HepG2 (cell line): ENCODE measurements around the gene GIPC2. TPM values are rescaled to one million over a fixed set of nuclear protein-coding genes. Genes with fewer than 3 reads are reported as not detected.
A peak's percentile ranks its signal among the peaks of the same experiment; 100 is the strongest.

ENCODE experiments used
- AHDC1 ChIP-seq: sonication (generic); formaldehyde crosslinking; IDR thresholded peaks from 2 replicates; pipeline ENCODE4 v1.5.1; 2020; ENCODE audit warnings: mild to moderate bottlenecking, missing genetic modification reagents, borderline replicate concordance
- HNRNPLL ChIP-seq: fragments of 200-400 bp; formaldehyde crosslinking; IDR thresholded peaks from 2 replicates; pipeline ENCODE4 v1.6.1; 2017; ENCODE audit warnings: mild to moderate bottlenecking, low read depth, low read length; ENCODE audit not compliant: poor library complexity, severe bottlenecking
- IRX3 ChIP-seq: sonication (generic); formaldehyde crosslinking; IDR thresholded peaks from 2 replicates; pipeline ENCODE4 v1.8.1; 2023; ENCODE audit warnings: mild to moderate bottlenecking, low read depth, missing genetic modification reagents, borderline replicate concordance
- KLF12 ChIP-seq: sonication (generic); formaldehyde crosslinking; IDR thresholded peaks from 2 replicates; pipeline ENCODE4 v1.4.0; 2020; ENCODE audit warnings: missing genetic modification reagents, borderline replicate concordance
- KLF16 ChIP-seq, 2 experiments: sonication (generic) in 1 of 2; formaldehyde crosslinking in 1 of 2; IDR thresholded peaks; 2 replicates each; pipeline versions ENCODE4 v1.6.1 to v1.8.0; 2016 to 2023; ENCODE audit warnings: missing genetic modification reagents in 2 of 2, missing compliant biosample characterization in 1 of 2
- NFIC ChIP-seq: IDR thresholded peaks from 2 replicates; pipeline ENCODE4 v1.6.1; 2012; ENCODE audit warnings: mild to moderate bottlenecking, low read length, inconsistent platforms
- PHB2 ChIP-seq: fragments of 450-650 bp; IDR thresholded peaks from 2 replicates; pipeline ENCODE4 v1.6.1; 2018; ENCODE audit not compliant: partially characterized antibody
- RBFOX2 ChIP-seq: fragments of 200-400 bp; formaldehyde crosslinking; IDR thresholded peaks from 2 replicates; pipeline ENCODE4 v1.6.1; 2017; ENCODE audit warnings: low read depth, mild to moderate bottlenecking, low read length
- REXO4 ChIP-seq: sonication (generic); formaldehyde crosslinking; IDR thresholded peaks from 2 replicates; pipeline ENCODE4 v1.8.0; 2022; ENCODE audit warnings: missing genetic modification reagents, mild to moderate bottlenecking, borderline replicate concordance
- SP5 ChIP-seq: IDR thresholded peaks from 2 replicates; pipeline ENCODE4 v1.6.1; 2016; ENCODE audit warnings: low read depth, borderline replicate concordance
- ZBTB2 ChIP-seq: sonication (generic); formaldehyde crosslinking; IDR thresholded peaks from 2 replicates; pipeline ENCODE4 v1.8.0; 2022; ENCODE audit warnings: low read depth, missing genetic modification reagents
- ZNF224 ChIP-seq: sonication (generic); formaldehyde crosslinking; IDR thresholded peaks from 2 replicates; pipeline ENCODE4 v1.5.0; 2020; ENCODE audit warnings: mild to moderate bottlenecking, missing genetic modification reagents
- ZNF317 ChIP-seq: sonication (generic); formaldehyde crosslinking; IDR thresholded peaks from 2 replicates; pipeline ENCODE4 v1.5.0; 2020; ENCODE audit warnings: mild to moderate bottlenecking, missing genetic modification reagents
- ZNF552 ChIP-seq: sonication (generic); formaldehyde crosslinking; IDR thresholded peaks from 2 replicates; pipeline ENCODE4 v1.9.0; 2022; ENCODE audit warnings: missing genetic modification reagents, mild to moderate bottlenecking, borderline replicate concordance
- ZNF619 ChIP-seq: sonication (generic); formaldehyde crosslinking; IDR thresholded peaks from 2 replicates; pipeline ENCODE4 v1.4.0; 2020; ENCODE audit warnings: mild to moderate bottlenecking, missing genetic modification reagents
- polyA plus RNA-seq, 8 experiments: library from polyadenylated mRNA; depleted of rRNA in 3 of 8; stranded (reverse) in 7 of 8; unstranded in 1 of 8; fragments of >200 nt; fragmentation: Illumina TruSeq in 4 of 8; extraction: Trizol in 4 of 8; gene quantifications; 2 replicates each; pipeline versions ENCODE4 v1.2.1 to v1.2.3, GENCODE V29; 2011 to 2016; ENCODE audit warnings: low read depth in 4 of 8, missing spikeins in 1 of 8, mixed read lengths in 1 of 8; ENCODE audit not compliant: insufficient read depth in 1 of 8
- total RNA-seq, 5 experiments: library from RNA; depleted of rRNA; stranded (reverse); fragments of >200 nt; fragmentation: Illumina TruSeq; extraction: Trizol; gene quantifications; 2 replicates each; pipeline ENCODE4 v1.2.3, GENCODE V29; 2016; ENCODE audit warnings: low read depth in 1 of 5
- TF ChIP-seq, protein P1 (sequence below): IDR thresholded peaks from 2 replicates; pipeline ENCODE4 v1.6.1; 2016; ENCODE audit warnings: missing genetic modification reagents, missing compliant biosample characterization
- TF ChIP-seq, protein P2 (sequence below): sonication (generic); formaldehyde crosslinking; IDR thresholded peaks from 2 replicates; pipeline ENCODE4 v1.4.0; 2020; ENCODE audit warnings: low read depth, mild to moderate bottlenecking, missing genetic modification reagents
- TF ChIP-seq, protein P3 (sequence below): sonication (generic); formaldehyde crosslinking; IDR thresholded peaks from 2 replicates; pipeline ENCODE4 v1.8.0; 2022; ENCODE audit warnings: mild to moderate bottlenecking, missing genetic modification reagents, borderline replicate concordance

GIPC2 gene
- total and polyA plus RNA-seq, 2 of the 13 experiments (the other 11 are each of a cell fraction or from before 2014, with no cell fraction given) = 6.1 to 21.6 TPM

GRCh38 chr1:78003882-78004718, 41.7 kb upstream of the GIPC2 start (continued):
- TF ChIP-seq REXO4 (CRISPR knock-in tag) (no peak), RBFOX2 (peak; percentile 92), IRX3 (no peak), PHB2 (no peak), HNRNPLL (no peak), ZNF619 (CRISPR knock-in tag) (no peak), ZNF317 (CRISPR knock-in tag) (no peak), NFIC (peak; percentile 85; the same call in 1 of the 2 replicates), AHDC1 (no peak), ZNF552 (CRISPR knock-in tag) (no peak), SP5 (CRISPR knock-in tag) (no peak), ZBTB2 (CRISPR knock-in tag) (no peak), KLF12 (no peak), KLF16 (CRISPR knock-in tag; IDR thresholded peaks at IDR 0.05) (peak in 1 of 2 experiments; percentile 8; a peak in 1 of 4 replicates), ZNF224 (CRISPR knock-in tag) (no peak)
- TF ChIP-seq, protein P1, sequence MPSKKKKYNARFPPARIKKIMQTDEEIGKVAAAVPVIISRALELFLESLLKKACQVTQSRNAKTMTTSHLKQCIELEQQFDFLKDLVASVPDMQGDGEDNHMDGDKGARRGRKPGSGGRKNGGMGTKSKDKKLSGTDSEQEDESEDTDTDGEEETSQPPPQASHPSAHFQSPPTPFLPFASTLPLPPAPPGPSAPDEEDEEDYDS (CRISPR knock-in tag) = no peak
- TF ChIP-seq, protein P2, sequence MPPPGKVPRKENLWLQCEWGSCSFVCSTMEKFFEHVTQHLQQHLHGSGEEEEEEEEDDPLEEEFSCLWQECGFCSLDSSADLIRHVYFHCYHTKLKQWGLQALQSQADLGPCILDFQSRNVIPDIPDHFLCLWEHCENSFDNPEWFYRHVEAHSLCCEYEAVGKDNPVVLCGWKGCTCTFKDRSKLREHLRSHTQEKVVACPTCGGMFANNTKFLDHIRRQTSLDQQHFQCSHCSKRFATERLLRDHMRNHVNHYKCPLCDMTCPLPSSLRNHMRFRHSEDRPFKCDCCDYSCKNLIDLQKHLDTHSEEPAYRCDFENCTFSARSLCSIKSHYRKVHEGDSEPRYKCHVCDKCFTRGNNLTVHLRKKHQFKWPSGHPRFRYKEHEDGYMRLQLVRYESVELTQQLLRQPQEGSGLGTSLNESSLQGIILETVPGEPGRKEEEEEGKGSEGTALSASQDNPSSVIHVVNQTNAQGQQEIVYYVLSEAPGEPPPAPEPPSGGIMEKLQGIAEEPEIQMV = no peak
- TF ChIP-seq, protein P3, sequence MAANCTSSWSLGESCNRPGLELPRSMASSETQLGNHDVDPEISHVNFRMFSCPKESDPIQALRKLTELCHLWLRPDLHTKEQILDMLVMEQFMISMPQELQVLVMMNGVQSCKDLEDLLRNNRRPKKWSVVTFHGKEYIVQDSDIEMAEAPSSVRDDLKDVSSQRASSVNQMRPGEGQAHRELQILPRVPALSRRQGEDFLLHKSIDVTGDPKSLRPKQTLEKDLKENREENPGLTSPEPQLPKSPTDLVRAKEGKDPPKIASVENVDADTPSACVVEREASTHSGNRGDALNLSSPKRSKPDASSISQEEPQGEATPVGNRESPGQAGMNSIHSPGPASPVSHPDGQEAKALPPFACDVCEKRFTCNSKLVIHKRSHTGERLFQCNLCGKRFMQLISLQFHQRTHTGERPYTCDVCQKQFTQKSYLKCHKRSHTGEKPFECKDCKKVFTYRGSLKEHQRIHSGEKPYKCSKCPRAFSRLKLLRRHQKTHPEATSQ (CRISPR knock-in tag) = no peak
